Head of caudate nucleus (tissue), 42 donors: ENCODE results near the gene CTSZ.
"Not testable (repeated sequence)": the region's sequence is repeated elsewhere in the genome, so short reads cannot be mapped to it uniquely, and the experiment has no call there.

Experiments
- DNase-seq, 42 donors: peaks; one replicate each; pipeline versions ENCODE4 v3.0.0 to v3.0.0-alpha.2; 2020 to 2021; ENCODE audit warnings: mixed read lengths in 7 of 42
- intact Hi-C: fragments of 100-400 bp; cut with DNase I; formaldehyde crosslinking; loops from one replicate; pipeline ENCODE4 v1.15.0; 2022

Gene CTSZ

GRCh38 chr20:59016795-59017492, 9.9 kb upstream of the CTSZ start:
- intact Hi-C loops, result no loop called here
- DNase-seq, result peak in 3 of 42 donors; percentile 1 to 26 (median 4)

GRCh38 chr20:59015812-59016711, 9.0 kb upstream of the CTSZ start:
- intact Hi-C loops, result no loop called here
- DNase-seq, result peak in 4 of 42 donors; percentile 5 to 22 (median 8)

GRCh38 chr20:59015411-59015810, 8.4 kb upstream of the CTSZ start:
- intact Hi-C loops, result no loop called here
- DNase-seq, result peak in 4 of 42 donors; percentile 3 to 32 (median 12)

GRCh38 chr20:59014680-59015389, 7.8 kb upstream of the CTSZ start:
- intact Hi-C loops, result no loop called here
- peak in 8 of 42 donors; percentile 6 to 35 (median 20) for DNase-seq

- peak in 22 of 42 donors; percentile 22 to 78 (median 55) for DNase-seq
- intact Hi-C loops, result no loop called here
These were observed 7.0 kb upstream of the CTSZ start for GRCh38 chr20:59013959-59014608.

- DNase-seq, result peak in 9 of 42 donors; percentile 0 to 35 (median 9)
- intact Hi-C loops, result no loop called here
These were observed 6.2 kb upstream of the CTSZ start for GRCh38 chr20:59013031-59013951.

GRCh38 chr20:59011874-59012157, 4.8 kb upstream of the CTSZ start:
- DNase-seq, result peak in 1 of 42 donors; percentile 1
- intact Hi-C loops, result not testable (repeated sequence)

GRCh38 chr20:59010995-59011873, 4.2 kb upstream of the CTSZ start:
- intact Hi-C loops, result no loop called here
- peak in 10 of 42 donors; percentile 10 to 38 (median 16) for DNase-seq

GRCh38 chr20:59010321-59010994, 3.4 kb upstream of the CTSZ start:
- intact Hi-C loops, result no loop called here
- peak in 7 of 42 donors; percentile 2 to 25 (median 7) for DNase-seq

GRCh38 chr20:59008715-59009336, 1.8 kb upstream of the CTSZ start:
- intact Hi-C loops, result no loop called here

GRCh38 chr20:59007665-59008511, 834 bp upstream of the CTSZ start:
- DNase-seq, result peak in 18 of 42 donors; percentile 22 to 53 (median 40)
- intact Hi-C loops, result no loop called here

More at GRCh38 chr20:59008715-59009336, 1.8 kb upstream of the CTSZ start:
- DNase-seq, result peak in 5 of 42 donors; percentile 2 to 19 (median 8)

- peak in 9 of 42 donors; percentile 6 to 40 (median 18) for DNase-seq
- intact Hi-C loops, result no loop called here
These were observed 739 bp downstream of the CTSZ start for GRCh38 chr20:59006167-59006863.

- intact Hi-C loops, result no loop called here
- DNase-seq, result peak in 4 of 42 donors; percentile 3 to 13 (median 8)
These were observed 1.4 kb downstream of the CTSZ start for GRCh38 chr20:59005523-59006166.
